GM13977 (cell line): Measurements from ENCODE around the gene AOAH.

Source experiments
- DNase-seq: peaks from one replicate; pipeline ENCODE4 v3.0.0; 2012; ENCODE audit warnings: low spot score
- CTCF ChIP-seq: IDR thresholded peaks from 2 replicates; pipeline ENCODE4 v1.5.1; 2012; ENCODE audit warnings: mild to moderate bottlenecking, control low read depth; ENCODE audit not compliant: insufficient read depth; ENCODE audit errors: extremely low read depth, missing control alignments
- in situ Hi-C: fragments of 300-500 bp; cut with MboI; formaldehyde crosslinking; loops from one replicate; pipeline ENCODE4 v1.12.0; 2022; ENCODE audit warnings: low sequenced_read_pairs, low pct_unique_long_range_greater_than_20kb, mixed read lengths, inconsistent platforms; ENCODE audit not compliant: unreplicated experiment

AOAH gene

GRCh38 chr7:36749282-36749960 is 25.1 kb upstream of the AOAH start:
- TF ChIP-seq CTCF: no peak
- no peak for DNase-seq
- in situ Hi-C loops: no loop called here

- TF ChIP-seq CTCF: no peak
- DNase-seq: no peak
- in situ Hi-C loops: no loop called here
These were observed 23.8 kb upstream of the AOAH start for GRCh38 chr7:36748017-36748487.

- in situ Hi-C loops: no loop called here
- no peak for DNase-seq
- TF ChIP-seq CTCF: no peak
These were observed 23.2 kb upstream of the AOAH start for GRCh38 chr7:36747280-36748016.

GRCh38 chr7:36746347-36746746 is 22.1 kb upstream of the AOAH start:
- DNase-seq: no peak
- in situ Hi-C loops: no loop called here
- no peak for TF ChIP-seq CTCF

- TF ChIP-seq CTCF: no peak
- DNase-seq: no peak
These were observed 18.8 kb upstream of the AOAH start for GRCh38 chr7:36742911-36743775.

GRCh38 chr7:36741866-36742265 is 17.6 kb upstream of the AOAH start:
- DNase-seq: no peak
- in situ Hi-C loops: no loop called here
- no peak for TF ChIP-seq CTCF

More at GRCh38 chr7:36742911-36743775, 18.8 kb upstream of the AOAH start:
- in situ Hi-C loops: no loop called here
